Neural crest cell (in vitro differentiated cells): ENCODE data around the gene CD58. TPM values are rescaled to one million over a fixed set of nuclear protein-coding genes. Genes with fewer than 3 reads are reported as not detected.

ENCODE experiments used
- DNase-seq: peaks from one replicate; pipeline ENCODE4 v3.0.0; 2021; ENCODE audit warnings: low read depth, mixed read lengths, low spot score
- H3K27ac Mint-ChIP-seq: one replicate; pipeline ENCODE4 v1.8.0; 2021; ENCODE audit warnings: mild to moderate bottlenecking, mixed read lengths; ENCODE audit not compliant: unreplicated experiment
- H3K27me3 Mint-ChIP-seq: 2 replicates; pipeline ENCODE4 v1.8.0; 2021; ENCODE audit warnings: low read depth, mild to moderate bottlenecking, mixed read lengths
- H3K36me3 Mint-ChIP-seq: 2 replicates; pipeline ENCODE4 v1.8.0; 2021; ENCODE audit warnings: low read depth, mild to moderate bottlenecking, mixed read lengths
- H3K4me1 Mint-ChIP-seq: 2 replicates; pipeline ENCODE4 v1.8.0; 2021; ENCODE audit warnings: mixed read lengths
- H3K4me3 Mint-ChIP-seq: one replicate; pipeline ENCODE4 v1.8.0; 2021; ENCODE audit warnings: mild to moderate bottlenecking, mixed read lengths
- H3K9me3 Mint-ChIP-seq: 2 replicates; pipeline ENCODE4 v1.8.0; 2021; ENCODE audit warnings: mixed read lengths
- CTCF ChIP-seq: fragments of 200-600 bp; sonication (generic); conservative IDR thresholded peaks from 2 replicates; pipeline ENCODE4 v1.5.0; 2021; ENCODE audit warnings: antibody characterized with exemption, mild to moderate bottlenecking
- total RNA-seq: library from RNA; stranded (reverse); gene quantifications from 2 replicates; pipeline ENCODE4 v1.2.1, GENCODE V29; 2021

The CD58 gene
- total RNA-seq, 1 donor from 2014 or later, result 7.1 TPM

- H3K4me1 Mint-ChIP-seq, result peaks cover 6% of the 10 kb centered on the region
- no peaks in the 10 kb centered on the region for H3K27me3 Mint-ChIP-seq
- DNase-seq, result no peak
- TF ChIP-seq CTCF, result no peak
- no peak overlapping the region for H3K4me3 Mint-ChIP-seq
- peaks cover 10% of the 10 kb centered on the region for H3K9me3 Mint-ChIP-seq
- H3K27ac Mint-ChIP-seq, result no peak overlapping the region
- H3K36me3 Mint-ChIP-seq, result peaks cover 5% of the 10 kb centered on the region
Observed at GRCh38 chr1:116510361-116510760, 60.5 kb downstream of the CD58 start.

GRCh38 chr1:116508984-116509980 lies 61.5 kb downstream of the CD58 start:
- Mint-ChIP-seq H3K4me3 (no peak overlapping the region), H3K36me3 (peaks cover 5% of the 10 kb centered on the region), H3K27me3 (no peaks in the 10 kb centered on the region), H3K4me1 (no peaks in the 10 kb centered on the region), H3K27ac (no peak overlapping the region), H3K9me3 (peaks cover 10% of the 10 kb centered on the region)
- DNase-seq, result no peak
- no peak for TF ChIP-seq CTCF

- Mint-ChIP-seq H3K4me3 (no peak overlapping the region), H3K27ac (no peak overlapping the region), H3K27me3 (no peaks in the 10 kb centered on the region), H3K9me3 (peaks cover 10% of the 10 kb centered on the region), H3K4me1 (no peaks in the 10 kb centered on the region), H3K36me3 (peaks cover 5% of the 10 kb centered on the region)
- DNase-seq, result no peak
- TF ChIP-seq CTCF, result no peak
Observed at GRCh38 chr1:116508085-116508983, 62.5 kb downstream of the CD58 start.

- peaks cover 10% of the 10 kb centered on the region for H3K9me3 Mint-ChIP-seq
- H3K27me3 Mint-ChIP-seq, result no peaks in the 10 kb centered on the region
- H3K36me3 Mint-ChIP-seq, result peaks cover 5% of the 10 kb centered on the region
- no peak for DNase-seq
- H3K27ac Mint-ChIP-seq, result no peak overlapping the region
- no peak for TF ChIP-seq CTCF
- no peaks in the 10 kb centered on the region for H3K4me1 Mint-ChIP-seq
- no peak overlapping the region for H3K4me3 Mint-ChIP-seq
Observed at GRCh38 chr1:116507631-116508030, 63.2 kb downstream of the CD58 start.

- TF ChIP-seq CTCF, result no peak
- no peak for DNase-seq
- Mint-ChIP-seq H3K4me1 (no peaks in the 10 kb centered on the region), H3K27ac (no peak overlapping the region), H3K27me3 (no peaks in the 10 kb centered on the region), H3K9me3 (peaks cover 5% of the 10 kb centered on the region), H3K4me3 (no peak overlapping the region), H3K36me3 (no peaks in the 10 kb centered on the region)
Observed at GRCh38 chr1:116506132-116507004, 64.5 kb downstream of the CD58 start.
